H1 (cell line): ENCODE measurements around the gene ZBTB45. TPM values are rescaled to one million over a fixed set of nuclear protein-coding genes. Genes with fewer than 3 reads are reported as not detected.

ENCODE experiments used
- CTCF ChIA-PET: fragments of 300-600 bp; sonication (Branson Sonifier 250); formaldehyde crosslinking; loops from one replicate; lab custom pipeline; 2021; ENCODE audit not compliant: partially characterized antibody; lab: Charles Lee
- POLR2A ChIA-PET: fragments of 300-600 bp; sonication (Branson Sonifier 250); formaldehyde crosslinking; loops from one replicate; lab custom pipeline; 2021; ENCODE audit warnings: inconsistent platforms; ENCODE audit not compliant: partially characterized antibody; lab: Charles Lee
- DNase-seq, 2 experiments: peaks; one replicate each; pipeline versions ENCODE4 v3.0.0 to v3.0.0-alpha.2; 2010 to 2022; ENCODE audit warnings: low spot score in 2 of 2, low read depth in 1 of 2, mixed read lengths in 1 of 2
- FAIRE-seq: peaks from 2 replicates; lab custom pipeline; 2011; peaks lifted over from hg19 to GRCh38; lab: Jason Lieb, UNC
- H2AFZ ChIP-seq: 2 replicates; pipeline ENCODE4 v1.8.1; 2012; ENCODE audit warnings: low read length, inconsistent platforms
- H2AK5ac ChIP-seq: 2 replicates; pipeline ENCODE4 v1.6.1; 2013; ENCODE audit warnings: low read depth, low read length
- H2BK120ac ChIP-seq: replicated peaks from 2 replicates; pipeline ENCODE3; 2013; ENCODE audit warnings: low read depth, low read length, inconsistent platforms
- H2BK12ac ChIP-seq: 2 replicates; pipeline ENCODE4 v1.6.1; 2013; ENCODE audit warnings: low read depth, low read length
- H2BK15ac ChIP-seq: 2 replicates; pipeline ENCODE4 v1.6.1; 2013; ENCODE audit warnings: low read length
- H2BK20ac ChIP-seq: 2 replicates; pipeline ENCODE4 v1.6.1; 2013; ENCODE audit warnings: low read length
- H2BK5ac ChIP-seq: 2 replicates; pipeline ENCODE4 v1.6.1; 2013; ENCODE audit warnings: low read depth, low read length
- H3K14ac ChIP-seq: 2 replicates; pipeline ENCODE4 v1.6.1; 2013; ENCODE audit warnings: inconsistent platforms; ENCODE audit not compliant: insufficient read length
- H3K18ac ChIP-seq: 2 replicates; pipeline ENCODE4 v1.6.1; 2013; ENCODE audit warnings: low read length; ENCODE audit errors: extremely low read depth
- H3K23ac ChIP-seq: 2 replicates; pipeline ENCODE4 v1.6.1; 2013; ENCODE audit warnings: inconsistent platforms; ENCODE audit not compliant: insufficient read length
- H3K23me2 ChIP-seq: 2 replicates; pipeline ENCODE4 v1.6.1; 2013; ENCODE audit warnings: low read depth, low read length
- H3K27ac ChIP-seq: 2 replicates; pipeline ENCODE4 v1.6.1; 2011; ENCODE audit warnings: low read depth, low read length, inconsistent platforms
- H3K27me3 ChIP-seq, 4 experiments: replicated peaks in 1 of 4; 1 replicate in 1 of 4; 2 replicates in 3 of 4; pipeline versions ENCODE4 v1.6.1 to v1.8.1; 2011 to 2013; ENCODE audit warnings: low read length in 3 of 4, mild to moderate bottlenecking in 3 of 4, inconsistent platforms in 2 of 4, mixed read lengths in 2 of 4, moderate library complexity in 1 of 4; ENCODE audit not compliant: control insufficient read depth in 3 of 4, insufficient read depth in 3 of 4; ENCODE audit errors: extremely low read depth in 1 of 4
- H3K36me3 ChIP-seq, 4 experiments: 2 replicates each; pipeline versions ENCODE4 v1.6.1 to v1.8.1; 2011 to 2013; ENCODE audit warnings: mild to moderate bottlenecking in 4 of 4, low read length in 3 of 4, moderate library complexity in 2 of 4, control low read depth in 1 of 4, inconsistent platforms in 1 of 4; ENCODE audit not compliant: insufficient read depth in 4 of 4, control insufficient read depth in 2 of 4
- H3K4ac ChIP-seq: replicated peaks from 2 replicates; pipeline ENCODE3; 2013; ENCODE audit warnings: low read length, low read depth, mixed read lengths, inconsistent platforms; ENCODE audit not compliant: insufficient read length
- H3K4me1 ChIP-seq, 4 experiments: replicated peaks in 1 of 4; 1 replicate in 1 of 4; 2 replicates in 3 of 4; pipeline versions ENCODE4 v1.6.1 to v1.8.1; 2011 to 2013; ENCODE audit warnings: low read length in 3 of 4, inconsistent platforms in 2 of 4, mixed read lengths in 1 of 4; ENCODE audit not compliant: insufficient read depth in 4 of 4, control insufficient read depth in 3 of 4
- H3K4me2 ChIP-seq, 2 experiments: 2 replicates each; pipeline versions ENCODE4 v1.6.1 to v1.8.1; 2011 to 2013; ENCODE audit warnings: low read depth in 2 of 2, low read length in 2 of 2, control low read depth in 1 of 2, inconsistent platforms in 1 of 2, mild to moderate bottlenecking in 1 of 2; ENCODE audit not compliant: insufficient read depth in 1 of 2
- H3K4me3 ChIP-seq, 4 experiments: fragments of 200-600, 300-600 bp in 1 of 4; sonication (generic), shearing (Covaris generic), sonication (Bioruptor Twin) in 1 of 4; 2 replicates each; pipeline versions ENCODE4 v1.5.1 to v1.8.1; 2011 to 2016; ENCODE audit warnings: low read length in 4 of 4, low read depth in 3 of 4, control low read depth in 2 of 4, inconsistent platforms in 2 of 4, mild to moderate bottlenecking in 2 of 4, mixed read lengths in 1 of 4, moderate library complexity in 1 of 4; ENCODE audit not compliant: insufficient read depth in 2 of 4; ENCODE audit errors: extremely low read depth in 1 of 4
- H3K56ac ChIP-seq: replicated peaks from 2 replicates; pipeline ENCODE3; 2013; ENCODE audit warnings: low read depth, mild to moderate bottlenecking, mixed read lengths, low read length, inconsistent platforms; ENCODE audit not compliant: insufficient read length
- H3K79me1 ChIP-seq: 2 replicates; pipeline ENCODE4 v1.6.1; 2013; ENCODE audit warnings: low read depth, low read length, control low read depth
- H3K79me2 ChIP-seq, 2 experiments: 2 replicates each; pipeline versions ENCODE4 v1.6.1 to v1.8.1; 2012 to 2013; ENCODE audit warnings: low read length in 2 of 2, mild to moderate bottlenecking in 2 of 2, inconsistent platforms in 1 of 2; ENCODE audit not compliant: insufficient read depth in 2 of 2, control insufficient read depth in 1 of 2
- H3K9ac ChIP-seq, 4 experiments: replicated peaks in 1 of 4; 1 replicate in 1 of 4; 2 replicates in 3 of 4; pipeline versions ENCODE4 v1.6.1 to v1.8.1; 2011 to 2013; ENCODE audit warnings: low read depth in 3 of 4, low read length in 3 of 4, control low read depth in 2 of 4, mild to moderate bottlenecking in 2 of 4, moderate library complexity in 2 of 4, inconsistent platforms in 1 of 4; ENCODE audit errors: extremely low read depth in 1 of 4
- H3K9me3 ChIP-seq, 2 experiments: 2 replicates each; pipeline versions ENCODE4 v1.6.1 to v1.8.1; 2012 to 2013; ENCODE audit warnings: mild to moderate bottlenecking in 2 of 2, moderate library complexity in 2 of 2, control low read depth in 1 of 2, inconsistent platforms in 1 of 2, low read depth in 1 of 2, low read length in 1 of 2, mixed read lengths in 1 of 2; ENCODE audit not compliant: insufficient read depth in 2 of 2
- H4K20me1 ChIP-seq, 2 experiments: replicated peaks in 1 of 2; 2 replicates each; pipeline versions ENCODE3 to v1.8.1; 2011 to 2013; ENCODE audit warnings: inconsistent platforms in 2 of 2, low read length in 2 of 2, mild to moderate bottlenecking in 1 of 2; ENCODE audit not compliant: insufficient read depth in 2 of 2, control insufficient read depth in 1 of 2
- H4K5ac ChIP-seq: 2 replicates; pipeline ENCODE4 v1.6.1; 2013; ENCODE audit warnings: low read length, low read depth, mixed read lengths, inconsistent platforms; ENCODE audit not compliant: insufficient read length
- H4K8ac ChIP-seq: 2 replicates; pipeline ENCODE4 v1.8.0; 2013; ENCODE audit warnings: mild to moderate bottlenecking, moderate library complexity, low read length, inconsistent platforms; ENCODE audit not compliant: insufficient read depth; ENCODE audit errors: extremely low read depth
- H4K91ac ChIP-seq: replicated peaks from 2 replicates; pipeline ENCODE3; 2013; ENCODE audit warnings: low read length, mixed read lengths, inconsistent platforms; ENCODE audit not compliant: insufficient read length
- FOSL1 ChIP-seq: IDR thresholded peaks from 2 replicates; pipeline ENCODE4 v1.6.1; 2011; ENCODE audit warnings: mild to moderate bottlenecking, low read depth, low read length, moderate library complexity; ENCODE audit not compliant: insufficient read depth
- JUND ChIP-seq: IDR thresholded peaks from 2 replicates; pipeline ENCODE4 v1.6.1; 2011; ENCODE audit warnings: mild to moderate bottlenecking, improper control_type of control experiment, low read length
- POLR2A ChIP-seq, 2 experiments: IDR thresholded peaks; 1 replicate in 1 of 2; 2 replicates in 1 of 2; pipeline ENCODE4 v1.6.1; 2011; ENCODE audit warnings: low read depth in 2 of 2, low read length in 2 of 2, mild to moderate bottlenecking in 2 of 2; ENCODE audit errors: control extremely low read depth in 1 of 2
- RFX5 ChIP-seq: IDR thresholded peaks from 2 replicates; pipeline ENCODE4 v1.6.1; 2011; ENCODE audit warnings: low read depth, low read length, improper control_type of control experiment, borderline replicate concordance
- SRF ChIP-seq: IDR thresholded peaks from 2 replicates; pipeline ENCODE4 v1.6.1; 2011; ENCODE audit warnings: mild to moderate bottlenecking, low read depth, low read length, moderate library complexity
- TCF12 ChIP-seq: IDR thresholded peaks from 2 replicates; pipeline ENCODE4 v1.6.1; 2011; ENCODE audit warnings: low read depth, mild to moderate bottlenecking, low read length
- YY1 ChIP-seq: IDR thresholded peaks from 2 replicates; pipeline ENCODE4 v1.6.1; 2011; ENCODE audit warnings: low read depth, mild to moderate bottlenecking, low read length
- WGBS, 2 experiments: shearing (Covaris generic) in 1 of 2; methylation state at CpG; one replicate each; pipeline versions ENCODE4 v1.1.6 to v1.1.7; 2013 to 2015; ENCODE audit warnings: low lambda C conversion rate in 2 of 2, mixed read lengths in 2 of 2, inconsistent platforms in 1 of 2, low coverage in 1 of 2, missing lambda C conversion rate in 1 of 2; ENCODE audit not compliant: insufficient replicate concordance in 2 of 2, insufficient coverage in 1 of 2, insufficient read length in 1 of 2; ENCODE audit errors: extremely low coverage in 1 of 2, missing lambda C conversion rate in 1 of 2; 5-methylcytosine and 5-hydroxymethylcytosine counted together
- polyA plus RNA-seq, 7 experiments: library from polyadenylated mRNA; depleted of rRNA in 3 of 7; stranded (reverse) in 5 of 7; unstranded in 2 of 7; fragments of >200 nt in 5 of 7; fragments of 200-250 nt in 2 of 7; gene quantifications; 1 replicate in 5 of 7; 2 replicates in 1 of 7; 4 replicates in 1 of 7; pipeline versions ENCODE4 v1.2.1 to v1.2.3, GENCODE V29; 2011 to 2013; ENCODE audit warnings: missing spikeins in 2 of 7, mixed read lengths in 2 of 7
- total RNA-seq: library from RNA; stranded (reverse); fragmentation: NEBNext Ultra II Directional; extraction: Animal tissue kit (Norgen Biotek cat#: 25700); gene quantifications from 2 replicates; pipeline ENCODE4 v1.2.1, GENCODE V29; 2021
- TF ChIP-seq, protein P1 (sequence below), 3 experiments: IDR thresholded peaks; 1 replicate in 2 of 3; 2 replicates in 1 of 3; pipeline versions ENCODE4 v1.5.1 to v1.6.1; 2011; ENCODE audit warnings: low read length in 3 of 3, mild to moderate bottlenecking in 3 of 3, inconsistent platforms in 2 of 3, low read depth in 1 of 3, moderate library complexity in 1 of 3; ENCODE audit not compliant: insufficient read depth in 1 of 3; ENCODE audit errors: control extremely low read depth in 1 of 3
- TF ChIP-seq, protein P2 (sequence below): IDR thresholded peaks from 2 replicates; pipeline ENCODE4 v1.6.1; 2011; ENCODE audit warnings: low read length, improper control_type of control experiment

Gene ZBTB45
- total and polyA plus RNA-seq, 2 of the 8 experiments (the other 6 are each of a cell fraction or from before 2014, with no cell fraction given) = 16.9 to 17.2 TPM

DNA sequence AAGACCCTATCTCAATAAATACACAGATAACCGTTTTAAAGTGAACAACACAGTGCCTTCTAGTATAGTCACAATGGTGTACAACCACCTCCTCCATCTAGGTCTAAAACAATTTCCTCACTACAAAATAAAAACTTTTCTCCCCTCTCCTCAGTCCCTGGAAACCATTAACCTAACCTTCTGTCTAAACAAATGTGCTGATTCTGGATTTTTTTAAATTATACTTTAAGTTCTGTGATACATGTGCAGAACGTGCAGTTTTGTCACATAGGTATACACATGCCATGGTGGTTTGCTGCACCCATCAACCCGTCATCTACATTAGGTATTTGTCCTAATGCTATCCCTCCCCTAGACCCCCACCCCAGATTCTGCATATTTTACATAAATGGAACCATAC is 9.8 kb upstream of the ZBTB45 start:
- Histone ChIP-seq H3K36me3 (no peaks in the 10 kb centered on the region), H3K9ac (no peak overlapping the region), H4K8ac (no peak overlapping the region), H2BK15ac (no peak overlapping the region), H2BK120ac (no peak overlapping the region), H2AFZ (no peak overlapping the region), H2BK20ac (no peak overlapping the region), H3K4me3 (no peak overlapping the region), H3K79me2 (no peaks in the 10 kb centered on the region), H2AK5ac (no peak overlapping the region), H3K4me2 (no peak overlapping the region), H3K23ac (no peak overlapping the region), H3K14ac (no peak overlapping the region), H3K27me3 (peaks cover 0 to 4% (median 0%) of the 10 kb centered on the region in 4 experiments; a peak in 1 of 7 replicates), H4K5ac (no peak overlapping the region), H3K23me2 (no peaks in the 10 kb centered on the region), H3K4me1 (peaks cover 0 to 3% (median 0%) of the 10 kb centered on the region in 4 experiments; a peak in 1 of 7 replicates), H3K18ac (no peak overlapping the region), H3K4ac (no peak overlapping the region), H4K91ac (no peak overlapping the region), H3K79me1 (no peaks in the 10 kb centered on the region), H2BK5ac (no peak overlapping the region), H3K56ac (no peak overlapping the region), H2BK12ac (no peak overlapping the region), H3K9me3 (no peaks in the 10 kb centered on the region), H3K27ac (no peak overlapping the region), H4K20me1 (no peaks in the 10 kb centered on the region)
- ChIA-PET POLR2A (interaction anchor here (1.5 to 21.3 kb wide), 4 partner anchors 9 to 46 kb away, joined by 3 to 650 read pairs (median 14); partner anchors contain the start of genes CHMP2A, TRIM28 and ZBTB45), CTCF (interaction anchor here (0.9 kb wide), 1 partner anchor 10 kb away, joined by 3 read pairs; no protein-coding TSS in a partner anchor)
- 81% methylated on average over 3 of the region's 3 CpGs; no CpG with 5 or more reads in 1 of the 2 experiments for WGBS, 2 experiments
- FAIRE-seq (no peak), DNase-seq (no peak)
- TF ChIP-seq YY1 = no peak
- TF ChIP-seq TCF12 = no peak
- no peak for TF ChIP-seq POLR2A (IDR thresholded peaks at IDR 0.05; ENCODE audit: control extremely low read depth in 1 of 2, low read depth in 2 of 2, low read length in 2 of 2)
- TF ChIP-seq JUND = no peak
- TF ChIP-seq, protein P1, sequence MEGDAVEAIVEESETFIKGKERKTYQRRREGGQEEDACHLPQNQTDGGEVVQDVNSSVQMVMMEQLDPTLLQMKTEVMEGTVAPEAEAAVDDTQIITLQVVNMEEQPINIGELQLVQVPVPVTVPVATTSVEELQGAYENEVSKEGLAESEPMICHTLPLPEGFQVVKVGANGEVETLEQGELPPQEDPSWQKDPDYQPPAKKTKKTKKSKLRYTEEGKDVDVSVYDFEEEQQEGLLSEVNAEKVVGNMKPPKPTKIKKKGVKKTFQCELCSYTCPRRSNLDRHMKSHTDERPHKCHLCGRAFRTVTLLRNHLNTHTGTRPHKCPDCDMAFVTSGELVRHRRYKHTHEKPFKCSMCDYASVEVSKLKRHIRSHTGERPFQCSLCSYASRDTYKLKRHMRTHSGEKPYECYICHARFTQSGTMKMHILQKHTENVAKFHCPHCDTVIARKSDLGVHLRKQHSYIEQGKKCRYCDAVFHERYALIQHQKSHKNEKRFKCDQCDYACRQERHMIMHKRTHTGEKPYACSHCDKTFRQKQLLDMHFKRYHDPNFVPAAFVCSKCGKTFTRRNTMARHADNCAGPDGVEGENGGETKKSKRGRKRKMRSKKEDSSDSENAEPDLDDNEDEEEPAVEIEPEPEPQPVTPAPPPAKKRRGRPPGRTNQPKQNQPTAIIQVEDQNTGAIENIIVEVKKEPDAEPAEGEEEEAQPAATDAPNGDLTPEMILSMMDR (IDR thresholded peaks at IDR 0.05; ENCODE audit: control extremely low read depth in 1 of 3, insufficient read depth in 1 of 3, low read depth in 1 of 3, low read length in 3 of 3) = no peak
- TF ChIP-seq RFX5 = no peak
- no peak for TF ChIP-seq FOSL1
- no peak for TF ChIP-seq SRF
- TF ChIP-seq, protein P2, sequence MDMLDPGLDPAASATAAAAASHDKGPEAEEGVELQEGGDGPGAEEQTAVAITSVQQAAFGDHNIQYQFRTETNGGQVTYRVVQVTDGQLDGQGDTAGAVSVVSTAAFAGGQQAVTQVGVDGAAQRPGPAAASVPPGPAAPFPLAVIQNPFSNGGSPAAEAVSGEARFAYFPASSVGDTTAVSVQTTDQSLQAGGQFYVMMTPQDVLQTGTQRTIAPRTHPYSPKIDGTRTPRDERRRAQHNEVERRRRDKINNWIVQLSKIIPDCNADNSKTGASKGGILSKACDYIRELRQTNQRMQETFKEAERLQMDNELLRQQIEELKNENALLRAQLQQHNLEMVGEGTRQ = no peak
